ENCODE measurements around the gene STAB1. TPM values are rescaled to one million over a fixed set of nuclear protein-coding genes. Genes with fewer than 3 reads are reported as not detected.

The STAB1 gene
- total RNA-seq, 1 donor from 2014 or later: 0.46 TPM

DNA sequence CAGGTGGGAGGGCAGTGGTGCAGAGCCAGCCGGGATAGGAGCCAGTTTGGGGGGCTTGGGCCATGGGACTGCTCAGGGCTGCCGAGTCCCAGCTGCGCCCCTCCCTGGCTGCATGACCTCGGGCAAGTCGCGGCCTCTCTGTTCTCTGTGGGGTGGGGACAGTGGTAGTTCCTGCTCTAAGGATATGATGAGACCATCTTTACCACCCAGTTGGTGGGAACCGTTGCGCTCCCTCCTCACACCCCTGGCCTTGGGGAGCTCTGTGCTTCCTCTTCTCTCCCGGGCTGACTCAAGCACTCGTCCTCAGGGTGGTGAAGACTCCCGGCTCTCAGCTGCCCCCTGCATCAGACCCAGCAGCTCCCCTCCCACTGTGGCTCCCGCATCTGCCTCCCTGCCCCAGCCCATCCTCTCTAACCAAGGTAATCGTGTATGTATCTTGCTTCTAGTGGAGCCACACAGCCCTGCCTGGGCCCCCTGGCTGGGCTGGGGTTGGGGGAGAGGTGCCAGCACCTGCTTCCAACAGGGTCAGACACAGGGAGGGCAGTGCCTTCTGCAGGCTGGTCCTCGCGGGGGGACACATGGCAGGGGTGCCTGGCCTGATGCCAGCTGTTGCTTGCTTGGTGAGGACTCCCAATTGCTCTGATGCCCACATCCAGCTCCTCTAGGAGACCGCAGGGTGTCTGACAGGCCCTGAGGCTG lies 15.1 kb upstream of the STAB1 start:
- Mint-ChIP-seq H3K36me3 (ENCODE audit: insufficient read depth) (peaks cover 17% of the 10 kb centered on the region), H3K27ac (no peak overlapping the region), H3K9me3 (ENCODE audit: low read depth) (no peaks in the 10 kb centered on the region), H3K4me3 (ENCODE audit: low read depth) (no peak overlapping the region), H3K4me1 (ENCODE audit: low read depth) (peaks cover 6% of the 10 kb centered on the region), H3K27me3 (no peaks in the 10 kb centered on the region)
- TF ChIP-seq, protein P1, sequence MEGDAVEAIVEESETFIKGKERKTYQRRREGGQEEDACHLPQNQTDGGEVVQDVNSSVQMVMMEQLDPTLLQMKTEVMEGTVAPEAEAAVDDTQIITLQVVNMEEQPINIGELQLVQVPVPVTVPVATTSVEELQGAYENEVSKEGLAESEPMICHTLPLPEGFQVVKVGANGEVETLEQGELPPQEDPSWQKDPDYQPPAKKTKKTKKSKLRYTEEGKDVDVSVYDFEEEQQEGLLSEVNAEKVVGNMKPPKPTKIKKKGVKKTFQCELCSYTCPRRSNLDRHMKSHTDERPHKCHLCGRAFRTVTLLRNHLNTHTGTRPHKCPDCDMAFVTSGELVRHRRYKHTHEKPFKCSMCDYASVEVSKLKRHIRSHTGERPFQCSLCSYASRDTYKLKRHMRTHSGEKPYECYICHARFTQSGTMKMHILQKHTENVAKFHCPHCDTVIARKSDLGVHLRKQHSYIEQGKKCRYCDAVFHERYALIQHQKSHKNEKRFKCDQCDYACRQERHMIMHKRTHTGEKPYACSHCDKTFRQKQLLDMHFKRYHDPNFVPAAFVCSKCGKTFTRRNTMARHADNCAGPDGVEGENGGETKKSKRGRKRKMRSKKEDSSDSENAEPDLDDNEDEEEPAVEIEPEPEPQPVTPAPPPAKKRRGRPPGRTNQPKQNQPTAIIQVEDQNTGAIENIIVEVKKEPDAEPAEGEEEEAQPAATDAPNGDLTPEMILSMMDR (IDR thresholded peaks at IDR 0.05; ENCODE audit: unreplicated experiment): no peak
- DNase-seq (ENCODE audit: low spot score, unreplicated experiment): no peak

DNA sequence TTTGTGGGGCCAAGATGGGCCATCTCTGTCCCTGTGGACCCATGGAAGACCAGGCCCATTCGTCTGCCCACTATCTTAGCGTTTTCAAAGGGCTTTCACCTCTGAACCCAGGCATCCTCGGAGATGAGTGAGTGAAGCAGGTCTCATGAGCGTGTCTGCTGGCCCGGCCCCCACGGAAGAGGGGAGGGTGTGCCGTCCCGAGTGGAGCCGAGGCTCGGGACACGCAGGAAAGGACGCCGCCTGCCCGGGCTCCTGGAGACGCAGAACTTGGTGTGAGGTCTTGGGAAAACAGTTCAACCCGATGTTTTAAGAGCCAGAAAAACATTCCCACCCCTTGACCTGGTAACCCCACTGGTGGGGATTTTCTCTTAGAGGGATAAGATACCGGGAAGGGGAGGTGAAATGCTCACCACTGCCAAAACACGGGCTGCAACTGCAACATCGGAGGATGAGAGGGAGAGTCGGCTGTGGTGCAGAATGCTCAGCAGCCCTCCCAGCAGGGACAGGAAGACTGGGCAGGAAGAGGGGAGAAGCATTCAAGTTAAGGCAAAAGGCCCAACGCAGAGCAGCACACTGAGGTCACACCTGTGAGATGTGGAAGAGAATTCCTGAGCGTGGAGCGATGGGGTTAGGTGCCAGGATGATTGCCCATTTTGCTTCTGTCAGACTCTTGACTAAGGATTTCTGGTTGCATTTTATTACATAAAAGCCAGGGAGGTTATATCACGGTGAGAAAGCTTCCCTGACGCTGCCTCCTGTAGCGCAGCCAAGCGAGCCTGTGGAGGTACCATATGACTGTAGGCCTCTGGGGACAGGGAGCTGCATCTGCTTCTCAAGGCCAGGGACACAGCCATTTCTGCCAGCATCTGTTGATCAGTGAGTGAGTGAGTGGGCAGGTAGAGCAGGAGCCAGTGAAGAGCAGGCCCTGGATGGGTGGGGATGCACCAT lies 14.1 kb upstream of the STAB1 start:
- TF ChIP-seq, protein P1 (IDR thresholded peaks at IDR 0.05; ENCODE audit: unreplicated experiment): no peak
- Mint-ChIP-seq H3K27me3 (no peaks in the 10 kb centered on the region), H3K4me1 (ENCODE audit: low read depth) (peaks cover 6% of the 10 kb centered on the region), H3K36me3 (ENCODE audit: insufficient read depth) (peaks cover 18% of the 10 kb centered on the region), H3K27ac (no peak overlapping the region), H3K9me3 (ENCODE audit: low read depth) (no peaks in the 10 kb centered on the region), H3K4me3 (ENCODE audit: low read depth) (no peak overlapping the region)
- no peak for DNase-seq (ENCODE audit: low spot score, unreplicated experiment)

DNA sequence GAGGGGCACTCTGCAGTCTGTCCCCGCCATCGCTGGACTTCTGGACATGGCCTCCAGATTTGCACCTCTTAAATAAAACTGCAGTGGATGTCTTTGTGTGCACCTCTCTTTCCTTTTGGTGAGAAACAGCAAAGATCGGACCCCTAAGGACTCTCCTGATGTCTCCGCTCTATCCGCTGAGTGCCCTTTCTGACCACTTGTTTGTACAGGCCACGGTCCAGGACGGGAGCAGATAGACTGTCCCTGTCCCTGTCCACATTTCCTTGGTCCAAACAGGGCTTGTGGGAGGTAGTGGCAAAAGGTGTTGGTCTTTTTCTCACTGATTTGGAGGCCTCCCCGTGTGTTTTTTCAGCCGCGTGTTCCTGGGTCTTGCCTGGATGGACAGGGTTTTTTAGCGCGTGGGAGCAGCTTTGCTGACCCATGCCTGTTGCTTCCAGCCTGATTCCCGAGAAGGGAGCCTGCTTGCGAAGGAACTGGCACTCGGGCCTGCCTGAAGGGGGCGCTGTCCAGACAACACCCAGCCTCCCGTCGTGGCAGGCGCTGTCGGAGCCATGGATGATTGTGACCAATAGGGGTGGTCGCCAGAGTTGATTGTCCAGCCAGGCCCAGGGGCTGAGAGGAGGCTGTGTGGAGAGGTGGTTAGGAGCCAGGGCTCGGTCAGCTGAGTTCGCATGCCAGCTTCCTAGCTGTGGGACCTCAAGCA lies 13.2 kb upstream of the STAB1 start:
- H3K36me3 Mint-ChIP-seq (ENCODE audit: insufficient read depth): peaks cover 15% of the 10 kb centered on the region
- peaks cover 6% of the 10 kb centered on the region for H3K4me1 Mint-ChIP-seq (ENCODE audit: low read depth)
- TF ChIP-seq, protein P1 (IDR thresholded peaks at IDR 0.05; ENCODE audit: unreplicated experiment): peak; percentile 48
- H3K4me3 Mint-ChIP-seq (ENCODE audit: low read depth): no peak overlapping the region
- peak overlapping the region; percentile 65 for H3K27ac Mint-ChIP-seq
- no peaks in the 10 kb centered on the region for H3K27me3 Mint-ChIP-seq
- DNase-seq (ENCODE audit: low spot score, unreplicated experiment): no peak
- no peaks in the 10 kb centered on the region for H3K9me3 Mint-ChIP-seq (ENCODE audit: low read depth)

DNA sequence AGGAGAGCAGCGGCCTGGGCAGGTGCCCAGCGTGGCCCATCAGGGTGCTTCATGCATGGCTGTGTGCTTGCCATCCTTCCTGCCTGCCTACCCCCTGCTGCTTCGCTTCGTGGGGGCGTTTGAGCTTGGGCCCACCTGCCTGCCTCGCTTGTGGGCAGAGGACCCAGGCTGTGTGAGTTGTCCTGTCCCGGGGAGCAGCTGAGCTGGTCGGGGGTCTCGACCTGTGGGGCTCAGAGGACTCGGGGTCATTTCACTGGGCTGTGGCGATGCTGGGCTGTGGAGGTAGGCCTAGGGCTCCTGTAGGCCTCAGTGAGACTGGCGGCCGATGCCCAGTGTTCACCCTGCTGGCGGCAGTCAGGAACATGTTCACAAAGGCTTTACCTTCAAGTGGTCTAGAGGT lies 12.1 kb upstream of the STAB1 start:
- H3K36me3 Mint-ChIP-seq (ENCODE audit: insufficient read depth): peaks cover 18% of the 10 kb centered on the region
- no peaks in the 10 kb centered on the region for H3K27me3 Mint-ChIP-seq
- H3K9me3 Mint-ChIP-seq (ENCODE audit: low read depth): no peaks in the 10 kb centered on the region

More for the DNA sequence above, 12.1 kb upstream of the STAB1 start:
- H3K27ac Mint-ChIP-seq: peak overlapping the region; percentile 87
- H3K4me1 Mint-ChIP-seq (ENCODE audit: low read depth): peaks cover 6% of the 10 kb centered on the region
- DNase-seq (ENCODE audit: low spot score, unreplicated experiment): no peak
- TF ChIP-seq, protein P1 (IDR thresholded peaks at IDR 0.05; ENCODE audit: unreplicated experiment): no peak
- no peak overlapping the region for H3K4me3 Mint-ChIP-seq (ENCODE audit: low read depth)
